Activated CD4-positive, alpha-beta T cell treated with anti-CD3 and anti-CD28 coated beads, Interleukin-2, Interleukin-4, amounts not matched to agents 100 ng/mL and 50 ng/mL, durations not matched to agents 16 hours and 8 hours (primary cell): ENCODE measurements around the gene SH3RF3.
"Not testable (repeated sequence)": the region's sequence is repeated elsewhere in the genome, so short reads cannot be mapped to it uniquely, and the experiment has no call there.

Experiments
- DNase-seq: peaks from one replicate; pipeline ENCODE4 v3.0.0-alpha.2; 2020; ENCODE audit warnings: low spot score

Gene SH3RF3

GRCh38 chr2:109118321-109118720 lies 10.7 kb upstream of the SH3RF3 start:
- DNase-seq, result no peak

GRCh38 chr2:109120166-109120565 lies 8.8 kb upstream of the SH3RF3 start:
- no peak for DNase-seq

- not testable (repeated sequence) for DNase-seq
Observed at GRCh38 chr2:109120686-109121085, 8.3 kb upstream of the SH3RF3 start.

DNA sequence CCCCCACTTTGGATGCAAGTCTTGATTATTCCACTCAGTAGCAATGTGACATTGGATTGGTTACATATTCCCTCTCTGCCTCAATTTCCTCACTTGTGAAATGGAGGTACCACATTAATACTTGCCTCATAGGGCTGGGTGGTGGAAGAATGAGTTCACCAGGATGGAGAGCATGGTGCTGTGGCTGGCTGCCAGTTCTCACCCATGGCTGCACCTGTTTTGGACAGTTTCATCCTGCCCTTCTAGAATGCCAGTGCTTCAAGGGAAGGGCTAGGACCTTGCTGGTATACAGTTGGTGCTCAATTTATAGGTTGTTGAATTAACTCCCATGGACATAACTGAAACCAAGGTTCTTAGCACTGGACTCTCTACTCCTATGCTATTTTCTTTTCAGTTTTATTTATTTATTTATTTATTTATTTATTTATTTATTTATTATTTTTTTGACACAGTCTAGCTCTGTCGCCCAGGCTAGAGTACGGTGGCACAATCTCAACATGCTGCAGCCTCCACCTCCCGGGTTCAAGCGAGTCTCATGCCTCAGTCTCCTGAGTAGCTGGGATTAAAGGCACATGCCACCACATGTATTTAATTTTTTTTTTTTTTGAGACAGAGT lies 5.3 kb upstream of the SH3RF3 start:
- DNase-seq, result no peak

DNA sequence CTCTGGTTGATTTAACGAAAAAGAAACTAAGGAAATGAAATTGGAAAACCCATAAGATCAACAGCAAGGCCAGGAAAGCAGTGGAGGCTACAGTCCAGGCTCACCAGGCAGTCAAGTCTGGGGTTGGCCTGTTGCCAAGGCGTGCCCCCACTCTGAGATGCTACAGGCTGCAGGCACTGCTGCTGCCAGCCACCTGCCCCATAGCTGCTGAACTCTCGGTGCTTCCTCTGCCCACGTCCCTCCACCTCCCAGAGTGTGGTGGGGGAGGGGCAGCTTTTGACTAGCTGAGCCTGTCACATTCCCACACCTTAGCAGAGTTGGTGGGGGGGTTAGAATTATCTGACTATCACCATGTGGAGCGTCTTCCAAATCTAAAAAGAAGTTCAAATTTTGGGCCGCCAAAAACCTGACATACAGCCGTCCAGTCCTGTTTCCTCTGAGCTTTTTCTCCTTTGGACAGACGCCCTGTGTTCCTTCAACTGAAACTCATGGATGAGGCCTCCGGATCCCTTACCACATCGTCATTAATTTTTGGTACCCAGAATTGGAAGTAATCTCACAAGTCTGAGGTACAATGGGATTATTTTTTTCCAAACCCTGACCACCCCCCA lies 3.9 kb upstream of the SH3RF3 start:
- DNase-seq, result no peak

- no peak for DNase-seq
Observed at GRCh38 chr2:109125593-109126500, 3.2 kb upstream of the SH3RF3 start.

GRCh38 chr2:109126501-109126860 lies 2.5 kb upstream of the SH3RF3 start:
- no peak for DNase-seq

DNA sequence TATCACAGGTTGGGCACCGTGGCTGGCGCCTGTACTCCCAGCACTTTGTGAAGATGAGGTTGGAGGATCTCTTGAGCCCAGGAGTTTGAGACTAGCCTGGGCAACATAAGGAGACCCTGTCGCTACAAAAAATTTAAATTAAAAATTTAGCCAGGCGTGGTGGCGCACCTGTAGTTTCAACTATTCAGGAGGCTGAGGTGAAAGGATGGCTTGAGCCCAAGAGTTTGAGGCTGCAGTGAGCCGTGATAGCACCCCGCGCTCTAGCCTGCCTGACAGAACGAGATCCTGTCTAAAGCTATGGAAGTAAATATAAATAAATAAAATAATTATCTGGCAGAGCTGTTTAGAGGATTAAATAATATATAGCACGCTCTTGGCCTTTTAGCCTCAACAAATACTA lies 1.4 kb upstream of the SH3RF3 start:
- no peak for DNase-seq

DNA sequence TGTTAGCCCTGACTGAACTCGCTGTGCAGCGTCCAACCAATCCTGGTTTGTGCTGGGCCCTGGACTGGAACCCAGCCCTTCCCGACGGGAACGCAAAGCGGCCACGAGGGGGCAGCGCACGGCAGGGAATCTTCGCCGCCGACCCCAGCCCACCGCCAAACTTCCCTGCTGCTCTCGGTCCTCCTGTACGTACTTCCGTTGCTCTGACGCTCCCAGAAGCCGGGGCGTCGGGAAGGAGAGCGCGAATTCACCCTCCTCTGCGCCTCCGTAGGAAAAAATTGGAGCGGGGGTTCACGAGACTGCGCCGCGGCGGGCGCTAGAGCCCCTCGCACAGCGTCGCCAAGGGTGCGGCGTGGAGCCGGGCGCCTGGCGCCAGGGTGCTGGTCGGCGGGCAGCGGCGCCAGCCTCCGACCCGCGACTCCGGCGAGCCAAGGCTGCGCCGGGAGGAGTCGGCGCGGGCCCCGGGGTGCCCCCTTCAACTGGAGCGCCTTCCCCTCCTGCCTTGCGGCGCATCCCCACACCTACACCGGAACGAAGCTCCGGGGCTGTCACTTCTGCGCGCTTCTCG lies 873 bp upstream of the SH3RF3 start:
- peak; percentile 32 for DNase-seq

- DNase-seq, result no peak
Observed at GRCh38 chr2:109129356-109129920, 433 bp downstream of the SH3RF3 start.

GRCh38 chr2:109129921-109130722 lies 1.1 kb downstream of the SH3RF3 start:
- DNase-seq, result no peak

- DNase-seq, result no peak
Observed at GRCh38 chr2:109130723-109130995, 1.7 kb downstream of the SH3RF3 start.

- no peak for DNase-seq
Observed at GRCh38 chr2:109131777-109132176, 2.8 kb downstream of the SH3RF3 start.

DNA sequence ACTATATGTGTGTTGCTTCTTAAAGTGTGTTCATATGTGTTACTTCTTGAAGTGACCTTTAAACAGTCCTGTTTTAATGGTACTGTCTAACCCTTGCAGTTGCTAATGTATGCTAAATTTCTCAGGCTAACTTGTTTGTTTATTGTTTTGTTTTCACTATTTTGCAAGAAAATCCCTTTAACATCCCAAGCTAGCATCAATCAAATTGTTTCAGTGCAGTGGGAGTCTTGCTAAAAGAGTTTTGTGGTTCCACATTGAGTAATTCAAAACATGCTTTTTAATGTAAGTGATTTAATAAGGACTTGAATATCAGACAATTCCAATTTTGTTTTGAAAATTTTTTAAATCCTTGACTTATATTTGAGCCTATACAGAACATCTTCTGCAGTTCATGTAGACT lies 3.6 kb downstream of the SH3RF3 start:
- no peak for DNase-seq

- DNase-seq, result no peak
Observed at GRCh38 chr2:109133746-109134145, 4.7 kb downstream of the SH3RF3 start.

DNA sequence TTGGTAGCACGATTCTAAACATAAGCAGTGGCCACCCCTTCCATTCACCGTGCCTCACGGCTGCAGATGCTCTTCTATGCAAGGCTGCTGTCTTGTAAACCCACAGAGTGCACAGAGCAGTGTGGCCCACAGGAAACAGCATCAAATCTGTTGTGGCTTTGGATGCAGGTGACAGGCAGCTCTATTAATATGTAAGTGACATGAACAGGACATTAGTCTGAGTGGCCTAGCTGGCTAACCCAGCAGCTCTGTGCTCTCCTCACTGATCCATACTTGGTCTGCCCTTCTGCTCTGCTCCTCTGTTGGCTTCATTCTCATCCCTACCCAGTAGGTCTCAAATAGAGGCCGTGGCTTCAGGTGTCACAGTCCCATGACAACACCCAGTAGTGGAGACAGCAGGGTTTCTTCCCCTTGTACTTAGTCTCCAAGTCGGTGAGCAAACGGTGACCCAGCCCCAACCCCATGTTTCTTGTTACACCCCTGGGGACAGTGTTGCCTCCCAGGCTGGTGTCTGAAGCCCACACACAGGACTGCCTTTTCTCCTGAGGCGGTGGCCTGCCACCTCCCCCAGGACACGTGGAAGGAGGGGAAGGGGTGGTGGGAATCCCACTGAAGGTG lies 5.8 kb downstream of the SH3RF3 start:
- no peak for DNase-seq

DNA sequence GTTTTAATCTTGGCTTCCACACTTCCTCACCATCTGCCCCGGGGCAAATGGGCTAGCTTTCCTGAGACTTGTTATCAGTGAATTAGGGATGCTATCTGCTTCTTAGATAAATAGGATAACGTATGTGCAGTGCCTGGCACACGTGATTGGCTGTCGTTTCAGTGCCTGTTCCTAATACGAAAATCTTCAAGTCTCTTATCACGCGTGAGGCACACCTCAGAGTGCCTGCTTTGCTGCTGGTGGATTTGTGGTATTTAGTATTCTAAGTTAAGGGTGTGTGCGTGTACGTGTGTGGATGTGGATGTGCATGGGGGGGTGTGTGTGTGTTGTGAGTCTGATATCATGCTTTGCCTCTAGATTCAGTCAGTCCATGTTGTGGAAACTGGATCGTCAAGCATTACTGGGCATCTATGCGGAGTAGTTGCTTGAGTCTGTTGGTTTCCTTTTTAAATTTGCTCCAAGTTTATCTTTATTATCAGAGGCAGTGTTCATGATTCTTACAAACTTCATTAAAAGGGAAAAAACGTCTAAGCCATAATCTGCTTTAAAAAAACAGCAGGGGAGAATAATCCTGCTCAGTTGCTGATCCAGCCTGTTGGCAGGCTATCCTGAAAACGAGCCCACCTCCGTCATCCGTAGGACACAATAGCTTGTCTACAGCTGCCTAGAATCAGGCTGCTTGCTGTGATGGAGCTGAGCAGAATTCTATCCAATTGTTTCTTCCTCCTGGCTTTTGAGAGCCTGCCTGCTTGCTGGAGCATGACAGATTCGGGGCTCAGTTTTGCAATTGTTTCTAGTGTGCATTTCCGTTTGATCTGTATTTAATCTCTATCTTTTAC lies 6.6 kb downstream of the SH3RF3 start:
- no peak for DNase-seq

DNA sequence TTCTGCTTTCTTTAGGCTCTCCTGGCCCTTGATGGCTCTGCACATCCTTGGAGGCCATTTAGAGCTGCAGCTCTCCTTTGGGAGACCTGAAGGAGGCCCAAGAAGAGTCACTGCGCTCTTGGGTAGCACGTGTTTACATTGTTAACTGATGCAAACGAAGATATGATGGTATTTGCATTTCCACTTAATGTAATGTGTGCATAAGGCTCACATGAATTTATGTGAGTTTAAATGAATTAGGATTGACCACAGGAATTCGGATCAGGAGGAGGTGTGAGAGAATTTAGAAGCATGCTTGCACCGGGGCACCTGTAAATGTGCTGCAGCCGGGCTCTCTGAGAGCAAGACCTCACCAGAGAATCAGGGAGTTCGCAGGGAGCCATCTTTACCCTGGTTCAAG lies 7.5 kb downstream of the SH3RF3 start:
- no peak for DNase-seq

- no peak for DNase-seq
Observed at GRCh38 chr2:109137616-109138015, 8.6 kb downstream of the SH3RF3 start.

DNA sequence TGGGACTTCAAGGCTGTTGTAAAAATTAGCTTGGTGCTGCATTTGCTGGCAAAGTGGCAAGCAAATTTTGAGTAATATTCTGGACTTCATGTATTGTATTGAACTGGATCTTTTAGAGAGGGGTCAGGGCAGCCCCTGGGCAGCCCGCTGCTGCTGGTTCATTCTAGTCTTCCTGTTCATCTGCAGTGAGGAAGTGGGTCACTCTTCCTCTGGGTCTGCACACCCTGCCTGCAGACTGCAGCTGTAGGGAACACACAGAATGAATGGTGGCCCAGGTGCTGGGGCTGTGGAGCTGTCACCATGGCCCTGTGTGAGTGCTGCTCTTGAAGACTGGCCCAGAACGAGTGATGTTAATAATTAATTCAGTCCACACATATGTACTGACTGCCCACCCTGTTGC lies 9.4 kb downstream of the SH3RF3 start:
- no peak for DNase-seq

- no peak for DNase-seq
Observed at GRCh38 chr2:109139002-109139401, 10.0 kb downstream of the SH3RF3 start.
